GM10266 (cell line): Measurements from ENCODE around the gene FAM186B.

Experiments
- DNase-seq: peaks from one replicate; pipeline ENCODE4 v3.0.0; 2012; ENCODE audit errors: extremely low spot score
- CTCF ChIP-seq: IDR thresholded peaks from 2 replicates; pipeline ENCODE4 v1.5.1; 2012; ENCODE audit warnings: mild to moderate bottlenecking, low read depth; ENCODE audit not compliant: control insufficient read depth, insufficient read depth; ENCODE audit errors: missing control alignments

The FAM186B gene

GRCh38 chr12:49548822-49549648, 56.4 kb downstream of the FAM186B start:
- peak; percentile 52 for TF ChIP-seq CTCF
- DNase-seq: peak; percentile 44

DNA sequence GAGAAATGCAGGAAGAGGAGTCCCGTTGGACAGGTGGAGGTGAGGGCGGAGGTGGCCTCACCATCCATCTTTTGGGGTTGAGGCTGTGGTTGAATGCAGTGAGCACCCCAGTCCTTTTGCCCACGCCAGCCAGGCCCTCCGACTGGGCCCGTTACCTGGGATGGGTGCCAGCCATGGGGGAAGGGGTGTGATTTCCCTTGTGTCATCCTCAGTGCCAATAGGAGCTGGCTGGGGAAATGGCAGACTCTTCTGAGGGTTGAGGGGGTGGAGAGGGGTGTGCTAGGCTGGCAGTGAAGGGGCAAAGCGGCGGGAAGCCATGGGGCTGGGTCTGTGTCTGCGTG, 57.0 kb downstream of the FAM186B start:
- no peak for DNase-seq
- no peak for TF ChIP-seq CTCF

DNA sequence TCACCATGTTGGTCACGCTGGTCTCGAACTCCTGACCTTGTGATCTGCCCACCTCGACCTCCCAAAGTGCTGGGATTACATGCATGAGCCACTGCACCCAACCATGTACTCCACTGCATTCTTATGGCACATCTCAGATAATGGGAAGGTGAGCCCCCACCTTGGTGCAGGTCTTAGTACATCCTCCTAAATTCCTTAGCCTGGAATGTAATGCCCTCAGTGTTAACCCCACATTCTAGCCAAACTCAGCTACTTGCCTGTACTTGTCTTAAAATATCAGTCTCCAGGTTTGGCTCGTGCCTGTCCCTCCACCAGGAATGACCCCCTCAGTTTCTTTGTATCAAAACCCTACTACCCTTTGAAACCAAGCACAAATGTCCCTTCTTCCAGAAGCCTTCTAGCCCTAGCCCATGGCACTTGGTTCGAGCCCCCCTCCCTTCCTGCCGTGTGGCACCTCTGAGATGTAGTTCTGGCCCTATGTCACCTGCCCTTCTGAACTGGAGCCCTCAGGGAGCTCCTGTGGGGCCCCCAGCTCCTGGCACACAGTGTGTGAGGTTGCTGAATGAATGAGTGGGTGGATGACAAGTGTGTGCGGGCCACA, 58.2 kb downstream of the FAM186B start:
- no peak for TF ChIP-seq CTCF
- no peak for DNase-seq

- DNase-seq: peak; percentile 18
- no peak for TF ChIP-seq CTCF
Observed at GRCh38 chr12:49546481-49546880, 59.0 kb downstream of the FAM186B start.

DNA sequence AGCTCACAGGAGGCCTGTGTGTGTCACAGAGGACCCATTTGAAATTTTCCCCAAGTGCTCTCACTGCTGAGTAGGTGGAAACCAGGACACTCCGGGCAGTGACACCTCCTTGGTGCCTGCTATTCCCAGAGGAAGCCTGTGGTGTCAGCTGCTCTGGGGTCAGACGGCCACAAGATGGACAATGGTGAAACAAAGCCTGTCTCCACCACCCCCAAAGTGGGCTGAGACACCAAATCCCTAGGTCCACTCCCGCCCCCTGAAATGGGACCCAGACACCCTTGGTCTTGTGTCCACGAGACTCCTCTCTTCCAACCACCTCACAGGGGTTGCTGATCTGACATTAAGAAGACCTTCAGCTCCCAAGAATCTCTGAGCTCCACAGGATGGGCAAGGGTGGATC, 59.6 kb downstream of the FAM186B start:
- DNase-seq: no peak
- no peak for TF ChIP-seq CTCF

GRCh38 chr12:49543914-49544815, 61.3 kb downstream of the FAM186B start:
- peak; percentile 23 for DNase-seq
- no peak for TF ChIP-seq CTCF
